Breast epithelium (tissue), 4 donors: ENCODE results near the gene HOXB5. TPM values are rescaled to one million over a fixed set of nuclear protein-coding genes. Genes with fewer than 3 reads are reported as not detected.

Experiments
- DNase-seq, 2 donors: peaks; one replicate each; pipeline ENCODE4 v3.0.0-alpha.2; 2019; ENCODE audit warnings: low spot score in 2 of 2
- H3K27ac ChIP-seq, 2 donors: fragments of 200-600 bp; sonication (generic) in 1 of 2; one replicate each; pipeline ENCODE4 v1.5.1; 2016 to 2019; ENCODE audit warnings: mild to moderate bottlenecking in 1 of 2
- H3K27me3 ChIP-seq, 2 donors: fragments of 200-600 bp; sonication (generic) in 1 of 2; one replicate each; pipeline versions ENCODE4 v1.5.1 to v1.6.0; 2017 to 2019; ENCODE audit warnings: control low read depth in 1 of 2, mild to moderate bottlenecking in 1 of 2
- H3K36me3 ChIP-seq: fragments of 200-600 bp; one replicate; pipeline ENCODE4 v1.5.1; 2019
- H3K4me1 ChIP-seq, 2 donors: fragments of 200-600 bp; sonication (generic); one replicate each; pipeline ENCODE4 v1.5.1; 2016 to 2019; ENCODE audit warnings: control low read depth in 1 of 2
- H3K4me3 ChIP-seq, 3 donors: fragments of 200-600 bp; sonication (generic); 1 replicate in 2 of 3; 2 replicates in 1 of 3; pipeline ENCODE4 v1.5.1; 2016 to 2019; ENCODE audit warnings: mild to moderate bottlenecking in 3 of 3, moderate library complexity in 2 of 3
- H3K9me3 ChIP-seq, 2 donors: fragments of 200-600 bp; sonication (generic) in 1 of 2; one replicate each; pipeline ENCODE4 v1.5.1; 2016 to 2019; ENCODE audit warnings: control low read depth in 1 of 2
- POLR2A ChIP-seq: fragments of 450-650 bp; IDR thresholded peaks from one replicate; pipeline ENCODE4 v1.6.1; 2016; ENCODE audit warnings: antibody characterized with exemption, mild to moderate bottlenecking, moderate library complexity
- POLR2AphosphoS5 ChIP-seq, 3 donors: sonication (generic); formaldehyde crosslinking; IDR thresholded peaks; one replicate each; pipeline ENCODE4 v1.6.1; 2017; ENCODE audit warnings: antibody characterized with exemption in 3 of 3
- intact Hi-C: fragments of 100-400 bp; cut with DNase I; formaldehyde crosslinking; loops from one replicate; pipeline ENCODE4 v1.15.1; 2023; ENCODE audit warnings: low total_unique reads
- total RNA-seq, 3 donors: library from RNA; depleted of rRNA; stranded (reverse); fragments of >200 nt; gene quantifications; one replicate each; pipeline ENCODE4 v1.1.0, GENCODE V29; 2016
- TF ChIP-seq, protein P1 (sequence below), 3 donors: fragments of 450-650 bp; IDR thresholded peaks; one replicate each; pipeline ENCODE4 v1.5.1; 2016 to 2017; ENCODE audit warnings: antibody characterized with exemption in 3 of 3, mild to moderate bottlenecking in 3 of 3, moderate library complexity in 3 of 3

Gene HOXB5
- total RNA-seq, 3 donors from 2014 or later, result 0.44 to 2.0 (median 1.4) TPM

DNA sequence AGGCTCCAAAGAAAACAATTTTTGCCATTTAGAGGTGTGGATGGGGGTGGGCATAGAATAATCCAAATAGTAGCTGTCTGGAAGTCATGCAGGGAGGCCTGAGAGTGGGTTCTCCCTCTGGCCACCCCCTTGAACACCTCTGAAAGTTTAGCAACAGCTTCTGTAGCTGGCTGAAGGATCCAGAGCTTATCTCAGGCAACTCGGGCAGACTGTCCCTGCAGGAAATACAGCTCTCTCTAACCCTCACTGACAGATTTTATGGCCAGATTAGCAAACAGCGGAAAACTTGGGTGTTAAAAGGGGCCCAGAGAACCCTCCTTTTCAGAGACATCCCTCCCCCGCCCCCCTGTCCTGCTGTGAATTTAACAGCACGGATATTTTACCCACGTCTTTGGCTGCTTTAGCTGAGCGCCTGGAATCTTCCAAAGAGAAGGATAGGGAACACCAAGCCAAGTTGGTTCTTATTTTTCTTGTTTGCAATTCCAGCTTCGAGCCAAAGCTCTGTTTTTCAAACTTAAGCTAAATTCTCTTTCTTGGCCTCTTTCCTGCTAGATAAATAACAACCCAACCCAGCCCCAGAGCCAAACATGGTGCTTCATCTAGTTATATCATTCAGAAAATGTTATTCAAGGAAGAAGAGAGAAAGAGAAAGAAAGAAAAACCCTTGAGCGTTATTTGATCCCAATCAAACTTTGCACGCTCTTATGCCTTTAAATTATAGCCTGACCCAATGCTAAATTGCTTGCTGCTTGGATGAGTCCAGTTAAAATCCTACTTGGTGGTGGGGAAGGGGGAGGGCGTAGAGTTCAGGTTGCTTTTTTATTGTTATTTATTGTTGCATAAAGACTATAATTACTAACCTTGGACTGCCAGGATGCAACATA is 46.4 kb downstream of the HOXB5 start:
- Histone ChIP-seq H3K36me3 (no peaks in the 10 kb centered on the region), H3K4me1 (peaks cover 0 to 3% of the 10 kb centered on the region in 2 donors), H3K27me3 (peaks cover 0 to 11% of the 10 kb centered on the region in 2 donors), H3K9me3 (no peaks in the 10 kb centered on the region), H3K4me3 (peak overlapping the region; percentile 5 to 49 (median 10)), H3K27ac (peak overlapping the region; percentile 54 to 97)
- TF ChIP-seq POLR2A (no peak), POLR2AphosphoS5 (IDR thresholded peaks at IDR 0.05) (no peak)
- TF ChIP-seq, protein P1, sequence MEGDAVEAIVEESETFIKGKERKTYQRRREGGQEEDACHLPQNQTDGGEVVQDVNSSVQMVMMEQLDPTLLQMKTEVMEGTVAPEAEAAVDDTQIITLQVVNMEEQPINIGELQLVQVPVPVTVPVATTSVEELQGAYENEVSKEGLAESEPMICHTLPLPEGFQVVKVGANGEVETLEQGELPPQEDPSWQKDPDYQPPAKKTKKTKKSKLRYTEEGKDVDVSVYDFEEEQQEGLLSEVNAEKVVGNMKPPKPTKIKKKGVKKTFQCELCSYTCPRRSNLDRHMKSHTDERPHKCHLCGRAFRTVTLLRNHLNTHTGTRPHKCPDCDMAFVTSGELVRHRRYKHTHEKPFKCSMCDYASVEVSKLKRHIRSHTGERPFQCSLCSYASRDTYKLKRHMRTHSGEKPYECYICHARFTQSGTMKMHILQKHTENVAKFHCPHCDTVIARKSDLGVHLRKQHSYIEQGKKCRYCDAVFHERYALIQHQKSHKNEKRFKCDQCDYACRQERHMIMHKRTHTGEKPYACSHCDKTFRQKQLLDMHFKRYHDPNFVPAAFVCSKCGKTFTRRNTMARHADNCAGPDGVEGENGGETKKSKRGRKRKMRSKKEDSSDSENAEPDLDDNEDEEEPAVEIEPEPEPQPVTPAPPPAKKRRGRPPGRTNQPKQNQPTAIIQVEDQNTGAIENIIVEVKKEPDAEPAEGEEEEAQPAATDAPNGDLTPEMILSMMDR (IDR thresholded peaks at IDR 0.05), result no peak
- intact Hi-C loops, result no loop called here
- no peak for DNase-seq

DNA sequence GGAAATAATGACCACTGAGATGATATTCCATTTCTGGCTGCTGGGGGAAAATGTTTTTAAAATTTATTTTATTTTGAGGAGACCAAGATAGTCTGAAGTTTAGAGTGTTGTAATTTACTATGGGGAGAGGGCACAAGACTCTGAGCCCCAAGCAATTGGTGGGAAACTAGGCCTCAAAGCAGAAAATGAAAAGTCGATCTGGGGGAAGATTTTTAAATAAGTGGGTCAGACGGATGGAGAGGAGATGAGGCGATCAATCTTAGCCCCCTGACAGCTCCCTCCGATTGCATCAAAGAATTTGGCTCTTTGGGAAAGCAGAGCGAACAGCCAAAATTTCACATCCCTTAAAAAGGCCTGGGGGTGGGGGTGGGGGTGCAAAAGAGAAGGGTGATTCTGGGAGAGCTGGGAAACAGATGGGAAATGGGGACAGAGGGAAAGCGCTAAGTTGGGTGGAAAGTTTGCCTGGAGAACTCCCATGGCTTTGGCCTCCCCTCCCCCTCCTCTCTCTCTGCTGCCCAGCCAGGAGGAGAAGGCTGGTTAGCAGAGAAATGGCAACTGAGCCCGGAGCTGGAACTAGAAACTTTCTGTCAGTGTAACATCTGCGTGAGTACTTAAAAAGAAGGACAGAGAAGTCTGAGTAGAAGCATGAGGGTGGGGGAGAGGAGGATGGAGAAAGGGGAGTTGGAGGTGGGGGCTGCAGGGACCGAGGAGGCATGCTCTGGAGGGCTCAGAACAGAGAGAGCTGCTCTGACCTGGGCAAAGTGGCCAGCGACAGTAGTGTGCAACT is 47.2 kb downstream of the HOXB5 start:
- Histone ChIP-seq H3K36me3 (no peaks in the 10 kb centered on the region), H3K4me3 (peak overlapping the region; percentile 5 to 49 (median 10)), H3K27ac (peak overlapping the region; percentile 54 to 97), H3K9me3 (no peaks in the 10 kb centered on the region), H3K27me3 (peaks cover 0 to 17% of the 10 kb centered on the region in 2 donors), H3K4me1 (peaks cover 0 to 3% of the 10 kb centered on the region in 2 donors)
- intact Hi-C loops, result no loop called here
- TF ChIP-seq, protein P1 (IDR thresholded peaks at IDR 0.05), result no peak
- TF ChIP-seq POLR2AphosphoS5 (IDR thresholded peaks at IDR 0.05) (no peak), POLR2A (no peak)
- no peak for DNase-seq

DNA sequence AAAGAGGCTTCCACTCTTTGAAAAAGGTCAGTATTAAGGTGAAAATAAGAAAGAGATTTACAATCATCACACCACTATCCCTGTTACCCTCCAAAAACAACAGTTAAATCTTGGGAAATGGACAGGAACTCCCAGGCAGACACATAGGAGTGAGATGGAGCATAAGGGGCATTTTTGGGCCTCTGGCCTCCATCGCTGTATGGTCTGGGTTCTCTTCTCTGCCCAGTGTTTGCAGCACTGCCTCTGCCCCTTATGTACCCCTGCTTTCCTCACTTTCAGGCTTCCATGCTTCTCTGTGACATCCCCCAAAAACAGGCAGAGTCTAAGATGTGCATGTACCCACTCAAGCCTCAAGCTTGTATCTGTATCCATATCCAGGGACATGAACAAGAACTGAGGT is 48.0 kb downstream of the HOXB5 start:
- intact Hi-C loops, result no loop called here

DNA sequence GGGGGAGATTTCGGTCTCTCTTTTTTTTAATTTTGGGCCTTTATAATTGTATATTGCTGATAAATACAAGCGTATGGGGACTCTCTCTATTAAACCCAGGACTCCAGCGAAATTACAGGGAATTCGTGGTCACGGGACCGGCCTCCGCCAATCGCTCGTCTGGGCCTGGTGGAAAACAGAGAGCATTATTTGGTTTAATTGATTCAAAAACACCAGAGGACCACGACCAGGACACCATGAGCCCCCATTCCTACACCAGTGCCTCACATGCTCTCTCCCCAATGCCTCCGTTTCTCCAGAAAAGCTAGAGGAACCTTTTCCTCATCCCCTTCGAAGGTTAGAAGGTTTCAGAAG is 48.6 kb downstream of the HOXB5 start, which contains the start of gene HOXB2:
Gene HOXB2 (minus strand): TSS at position 88 of the 354 bp plus-strand sequence. CDS start 198 bp downstream, outside the sequence.
- Histone ChIP-seq H3K4me1 (peaks cover 0 to 3% of the 10 kb centered on the region in 2 donors), H3K36me3 (no peaks in the 10 kb centered on the region), H3K27ac (peak within 1 kb of the TSS; percentile 93 to 97), H3K27me3 (peaks cover 0 to 14% of the 10 kb centered on the region in 2 donors), H3K9me3 (no peaks in the 10 kb centered on the region), H3K4me3 (peak within 1 kb of the TSS; percentile 57 to 95 (median 60))
- TF ChIP-seq, protein P1 (IDR thresholded peaks at IDR 0.05), result no peak
- TF ChIP-seq POLR2A, result no peak
- TF ChIP-seq POLR2AphosphoS5 (IDR thresholded peaks at IDR 0.05), result no peak
- intact Hi-C loops, result no loop called here
- DNase-seq, result no peak

More for the DNA sequence above, 48.0 kb downstream of the HOXB5 start:
- Histone ChIP-seq H3K36me3 (no peaks in the 10 kb centered on the region), H3K4me1 (peaks cover 0 to 3% of the 10 kb centered on the region in 2 donors), H3K9me3 (no peaks in the 10 kb centered on the region), H3K27me3 (peaks cover 0 to 16% of the 10 kb centered on the region in 2 donors), H3K4me3 (no peak overlapping the region), H3K27ac (peak overlapping the region; percentile 93 to 97)
- no peak for TF ChIP-seq POLR2A
- TF ChIP-seq, protein P1 (IDR thresholded peaks at IDR 0.05), result no peak
- no peak for TF ChIP-seq POLR2AphosphoS5 (IDR thresholded peaks at IDR 0.05)
- DNase-seq, result no peak
